ENCODE data around the gene CELF2.

DNA sequence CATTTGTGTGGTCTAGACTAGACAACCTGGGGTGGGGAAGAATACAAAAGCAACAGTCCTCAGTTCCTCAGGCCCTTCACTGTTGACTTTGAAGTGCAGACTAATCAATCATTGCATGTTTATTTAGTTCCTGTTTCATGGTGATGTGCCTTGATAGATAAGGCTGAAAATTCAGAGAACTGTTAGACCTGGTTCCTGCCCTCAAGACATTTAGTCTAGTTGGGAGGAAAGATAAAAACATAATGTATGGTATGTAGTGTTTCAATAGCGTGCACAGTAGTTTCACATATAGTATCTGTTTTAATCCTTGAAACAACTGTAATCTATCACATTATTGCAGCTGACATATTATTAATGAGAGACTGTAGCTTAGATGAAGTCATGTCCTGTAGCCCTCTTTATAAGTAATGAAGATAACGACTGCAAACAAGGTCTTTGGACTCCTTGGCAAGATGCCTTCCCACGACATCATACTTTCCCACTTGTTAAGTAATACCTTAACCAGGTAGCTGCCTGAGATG lies 124.0 kb downstream of the CELF2 start:
- TF ChIP-seq, protein P1, sequence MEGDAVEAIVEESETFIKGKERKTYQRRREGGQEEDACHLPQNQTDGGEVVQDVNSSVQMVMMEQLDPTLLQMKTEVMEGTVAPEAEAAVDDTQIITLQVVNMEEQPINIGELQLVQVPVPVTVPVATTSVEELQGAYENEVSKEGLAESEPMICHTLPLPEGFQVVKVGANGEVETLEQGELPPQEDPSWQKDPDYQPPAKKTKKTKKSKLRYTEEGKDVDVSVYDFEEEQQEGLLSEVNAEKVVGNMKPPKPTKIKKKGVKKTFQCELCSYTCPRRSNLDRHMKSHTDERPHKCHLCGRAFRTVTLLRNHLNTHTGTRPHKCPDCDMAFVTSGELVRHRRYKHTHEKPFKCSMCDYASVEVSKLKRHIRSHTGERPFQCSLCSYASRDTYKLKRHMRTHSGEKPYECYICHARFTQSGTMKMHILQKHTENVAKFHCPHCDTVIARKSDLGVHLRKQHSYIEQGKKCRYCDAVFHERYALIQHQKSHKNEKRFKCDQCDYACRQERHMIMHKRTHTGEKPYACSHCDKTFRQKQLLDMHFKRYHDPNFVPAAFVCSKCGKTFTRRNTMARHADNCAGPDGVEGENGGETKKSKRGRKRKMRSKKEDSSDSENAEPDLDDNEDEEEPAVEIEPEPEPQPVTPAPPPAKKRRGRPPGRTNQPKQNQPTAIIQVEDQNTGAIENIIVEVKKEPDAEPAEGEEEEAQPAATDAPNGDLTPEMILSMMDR (IDR thresholded peaks at IDR 0.05 in 4 of 5, conservative IDR thresholded peaks at IDR 0.05 in 1 of 5): no peak
- no peak for TF ChIP-seq POLR2A (IDR thresholded peaks at IDR 0.05)
